ENCODE results near the gene PARP15. TPM values are rescaled to one million over a fixed set of nuclear protein-coding genes. Genes with fewer than 3 reads are reported as not detected.

PARP15 gene
- total and polyA plus RNA-seq, 2 donors (not counting 3 experiments of a cell fraction or from before 2014, with no cell fraction given), result 0.81 to 1.4 TPM

- CTCF ChIA-PET, result interaction anchor here (1.2 to 2.9 kb wide), 2 partner anchors 9 to 106 kb away, joined by 3 to 10 read pairs; partner anchors contain the start of genes DTX3L and PARP9
- Histone ChIP-seq H3K79me2 (ENCODE audit: control insufficient read depth, insufficient read depth, low read length) (no peaks in the 10 kb centered on the region), H3K9me1 (replicated peaks; ENCODE audit: control insufficient read depth, extremely low read depth, insufficient read depth, low read length) (no peaks in the 10 kb centered on the region), H3K27ac (ENCODE audit: insufficient read depth, low read depth, low read length) (no peak overlapping the region), H3K4me2 (ENCODE audit: insufficient read depth, low read length) (no peak overlapping the region), H3K27me3 (ENCODE audit: control insufficient read depth in 2 of 2, insufficient read depth in 2 of 2, low read length in 2 of 2) (no peaks in the 10 kb centered on the region), H4K20me1 (replicated peaks; ENCODE audit: control insufficient read depth, extremely low read depth, insufficient read depth, low read length) (no peaks in the 10 kb centered on the region), H3K36me3 (ENCODE audit: control insufficient read depth in 2 of 2, extremely low read depth in 1 of 2, insufficient read depth in 2 of 2, low read length in 2 of 2) (peaks cover 0 to 2% of the 10 kb centered on the region in 2 experiments), H3K9ac (replicated peaks; ENCODE audit: extremely low read depth, insufficient read depth, low read length) (no peak overlapping the region), H3K4me1 (ENCODE audit: control insufficient read depth, extremely low read depth, insufficient read depth, low read length) (peaks cover 14% of the 10 kb centered on the region), H3K4me3 (replicated peaks in 1 of 3; ENCODE audit: insufficient read depth in 1 of 3, low read depth in 1 of 3, low read length in 3 of 3) (no peak overlapping the region), H2AFZ (ENCODE audit: low read depth, low read length) (no peak overlapping the region), H3K9me3 (replicated peaks; ENCODE audit: control insufficient read depth, insufficient read depth, low read length) (no peaks in the 10 kb centered on the region)
- POLR2A ChIA-PET, result no interaction called here
- intact Hi-C loops (cut with micrococcal nuclease), result no loop called here
- dilution Hi-C loops (cut with MboI; ENCODE audit: extremely low pct_ligation_motif_present, low sequenced_read_pairs), result no loop called here
- TF ChIP-seq EZH2 (IDR thresholded peaks at IDR 0.05; ENCODE audit: borderline replicate concordance, low read depth, low read length, severe bottlenecking) (no peak), FOS (IDR thresholded peaks at IDR 0.05; ENCODE audit: borderline replicate concordance, insufficient read depth, low read length) (peak; percentile 82), POLR2A (IDR thresholded peaks at IDR 0.05; ENCODE audit: low read depth, low read length) (no peak), POLR2AphosphoS5 (IDR thresholded peaks at IDR 0.05; ENCODE audit: insufficient read depth, low read depth, low read length) (peak; percentile 33), JUN (IDR thresholded peaks at IDR 0.05; ENCODE audit: borderline replicate concordance, insufficient read depth, insufficient read length, low read depth) (peak; percentile 66), MYC (IDR thresholded peaks at IDR 0.05; ENCODE audit: low read depth, low read length) (no peak)
- BruUV-seq (replicated peaks), result no TSS peak
- DNase-seq (ENCODE audit: low read depth, low spot score), result peak; percentile 63
- peak; percentile 84 for FAIRE-seq
These were observed 4.5 kb upstream of the PARP15 start for GRCh38 chr3:122572940-122573412.

GRCh38 chr3:122576174-122576940 is 1.1 kb upstream of the PARP15 start:
- Histone ChIP-seq H3K79me2 (ENCODE audit: control insufficient read depth, insufficient read depth, low read length) (no peaks in the 10 kb centered on the region), H3K27me3 (ENCODE audit: control insufficient read depth in 2 of 2, insufficient read depth in 2 of 2, low read length in 2 of 2) (no peaks in the 10 kb centered on the region), H3K4me3 (replicated peaks in 1 of 3; ENCODE audit: insufficient read depth in 1 of 3, low read depth in 1 of 3, low read length in 3 of 3) (no peak overlapping the region), H3K9ac (replicated peaks; ENCODE audit: extremely low read depth, insufficient read depth, low read length) (no peak overlapping the region), H3K9me1 (replicated peaks; ENCODE audit: control insufficient read depth, extremely low read depth, insufficient read depth, low read length) (no peaks in the 10 kb centered on the region), H4K20me1 (replicated peaks; ENCODE audit: control insufficient read depth, extremely low read depth, insufficient read depth, low read length) (no peaks in the 10 kb centered on the region), H2AFZ (ENCODE audit: low read depth, low read length) (no peak overlapping the region), H3K27ac (ENCODE audit: insufficient read depth, low read depth, low read length) (no peak overlapping the region), H3K36me3 (ENCODE audit: control insufficient read depth in 2 of 2, extremely low read depth in 1 of 2, insufficient read depth in 2 of 2, low read length in 2 of 2) (no peaks in the 10 kb centered on the region), H3K9me3 (replicated peaks; ENCODE audit: control insufficient read depth, insufficient read depth, low read length) (no peaks in the 10 kb centered on the region), H3K4me2 (ENCODE audit: insufficient read depth, low read length) (no peak overlapping the region), H3K4me1 (ENCODE audit: control insufficient read depth, extremely low read depth, insufficient read depth, low read length) (peaks cover 14% of the 10 kb centered on the region)
- DNase-seq (ENCODE audit: low read depth, low spot score) (no peak), FAIRE-seq (no peak)
- intact Hi-C loops (cut with micrococcal nuclease), result no loop called here
- ChIA-PET CTCF (no interaction called here), POLR2A (no interaction called here)
- no peak for TF ChIP-seq FOS (IDR thresholded peaks at IDR 0.05; ENCODE audit: borderline replicate concordance, insufficient read depth, low read length)
- TF ChIP-seq CTCF (IDR thresholded peaks at IDR 0.05; ENCODE audit: extremely low read depth in 1 of 2, insufficient read depth in 1 of 2, low read depth in 1 of 2, low read length in 2 of 2), result no peak
- TF ChIP-seq JUN (IDR thresholded peaks at IDR 0.05; ENCODE audit: borderline replicate concordance, insufficient read depth, insufficient read length, low read depth), result no peak
- TF ChIP-seq EZH2 (IDR thresholded peaks at IDR 0.05; ENCODE audit: borderline replicate concordance, low read depth, low read length, severe bottlenecking), result no peak
- no peak for TF ChIP-seq POLR2A (IDR thresholded peaks at IDR 0.05; ENCODE audit: low read depth, low read length)
- TF ChIP-seq GATA2 (IDR thresholded peaks at IDR 0.05; ENCODE audit: insufficient read depth, insufficient read length, low read depth, low read length), result no peak
- no peak for TF ChIP-seq MYC (IDR thresholded peaks at IDR 0.05; ENCODE audit: low read depth, low read length)
- no peak for TF ChIP-seq POLR2AphosphoS5 (IDR thresholded peaks at IDR 0.05; ENCODE audit: insufficient read depth, low read depth, low read length)
- no peak for TF ChIP-seq MAX (IDR thresholded peaks at IDR 0.05; ENCODE audit: insufficient read depth, insufficient read length)
- BruUV-seq (replicated peaks), result no TSS peak
- dilution Hi-C loops (cut with MboI; ENCODE audit: extremely low pct_ligation_motif_present, low sequenced_read_pairs), result no loop called here

Measured in endothelial cell of umbilical vein (primary cell).